Measurements from ENCODE around the gene OR14I1. TPM values are rescaled to one million over a fixed set of nuclear protein-coding genes. Genes with fewer than 3 reads are reported as not detected.

Gene OR14I1
- total and polyA plus RNA-seq, 9 donors, result not detected

Small RNA genes lying within 50 kb of the gene (small RNA-seq; reads per million reads assigned to genes)
- not detected for gene AHCYP8

Other genes with a start within 250 kb of the OR14I1 start
- gene OR2T3, start 229.4 kb downstream of the OR14I1 start, total RNA-seq, result not detected
- not detected for gene OR2T3, start 229.4 kb downstream of the OR14I1 start, polyA plus RNA-seq
- gene OR2T5, start 214.2 kb downstream of the OR14I1 start, total RNA-seq, result under 1 TPM in 1 of 7 donors, not detected in 6; 0.10 TPM
- not detected for gene OR2T5, start 214.2 kb downstream of the OR14I1 start, polyA plus RNA-seq
- under 1 TPM in 1 of 7 donors, not detected in 6; 0.23 TPM for gene OR2G6, start 194.7 kb downstream of the OR14I1 start, total RNA-seq
- not detected for gene OR2G6, start 194.7 kb downstream of the OR14I1 start, polyA plus RNA-seq
- not detected for gene OR2T29, start 140.0 kb downstream of the OR14I1 start, total RNA-seq
- not detected for gene OR2T29, start 140.0 kb downstream of the OR14I1 start, polyA plus RNA-seq
- gene OR2T34, start 128.0 kb downstream of the OR14I1 start, total RNA-seq, result not detected
- gene OR2T34, start 128.0 kb downstream of the OR14I1 start, polyA plus RNA-seq, result not detected
- gene OR2T10, start 105.1 kb downstream of the OR14I1 start, total RNA-seq, result 1 to 10 TPM in 1 of 7 donors, not detected in 6; 2.1 TPM
- not detected for gene OR2T10, start 105.1 kb downstream of the OR14I1 start, polyA plus RNA-seq
- under 1 TPM in 1 of 7 donors, not detected in 6; 0.11 TPM for gene OR2T11, start 67.7 kb downstream of the OR14I1 start, total RNA-seq
- not detected for gene OR2T11, start 67.7 kb downstream of the OR14I1 start, polyA plus RNA-seq
- gene OR2T35, start 57.5 kb downstream of the OR14I1 start, total RNA-seq, result under 1 TPM in 1 of 7 donors, not detected in 6; 0.07 TPM
- not detected for gene OR2T35, start 57.5 kb downstream of the OR14I1 start, polyA plus RNA-seq
- not detected for gene OR2T27, start 47.2 kb downstream of the OR14I1 start, total RNA-seq
- under 1 TPM in 1 of 2 donors, not detected in 1; 0.11 TPM for gene OR2T27, start 47.2 kb downstream of the OR14I1 start, polyA plus RNA-seq
- gene LYPD8, start 53.0 kb upstream of the OR14I1 start, total RNA-seq, result under 1 TPM in 1 of 7 donors, not detected in 6; 0.24 TPM
- gene LYPD8, start 53.0 kb upstream of the OR14I1 start, polyA plus RNA-seq, result not detected
- 10 to 100 TPM in 6 of 7 donors, 1 to 10 TPM in 1; 9.4 to 16.8 (median 13.9) TPM for gene SH3BP5L, start 123.1 kb upstream of the OR14I1 start, total RNA-seq
- 10 to 100 TPM in 1 of 2 donors, 1 to 10 TPM in 1; 8.1 to 13.8 TPM for gene SH3BP5L, start 123.1 kb upstream of the OR14I1 start, polyA plus RNA-seq
- 10 to 100 TPM; 15.1 to 29.5 (median 21.6) TPM for gene ZNF672, start 135.5 kb upstream of the OR14I1 start, total RNA-seq
- 10 to 100 TPM in 1 of 2 donors, 1 to 10 TPM in 1; 7.3 to 10.8 TPM for gene ZNF672, start 135.5 kb upstream of the OR14I1 start, polyA plus RNA-seq
- gene ZNF692, start 156.3 kb upstream of the OR14I1 start, total RNA-seq, result 10 to 100 TPM; 27.4 to 47.7 (median 35.4) TPM
- 10 to 100 TPM; 13.2 to 47.4 TPM for gene ZNF692, start 156.3 kb upstream of the OR14I1 start, polyA plus RNA-seq
- 10 to 100 TPM in 1 of 7 donors, 1 to 10 TPM in 6; 3.9 to 10.7 (median 7.7) TPM for gene PGBD2, start 203.5 kb upstream of the OR14I1 start, total RNA-seq
- gene PGBD2, start 203.5 kb upstream of the OR14I1 start, polyA plus RNA-seq, result 1 to 10 TPM; 6.7 to 6.8 TPM

Data from ovary (tissue), 9 donors.